ENCODE results near the gene UNC5CL. TPM values are rescaled to one million over a fixed set of nuclear protein-coding genes. Genes with fewer than 3 reads are reported as not detected.

UNC5CL gene, protein sequence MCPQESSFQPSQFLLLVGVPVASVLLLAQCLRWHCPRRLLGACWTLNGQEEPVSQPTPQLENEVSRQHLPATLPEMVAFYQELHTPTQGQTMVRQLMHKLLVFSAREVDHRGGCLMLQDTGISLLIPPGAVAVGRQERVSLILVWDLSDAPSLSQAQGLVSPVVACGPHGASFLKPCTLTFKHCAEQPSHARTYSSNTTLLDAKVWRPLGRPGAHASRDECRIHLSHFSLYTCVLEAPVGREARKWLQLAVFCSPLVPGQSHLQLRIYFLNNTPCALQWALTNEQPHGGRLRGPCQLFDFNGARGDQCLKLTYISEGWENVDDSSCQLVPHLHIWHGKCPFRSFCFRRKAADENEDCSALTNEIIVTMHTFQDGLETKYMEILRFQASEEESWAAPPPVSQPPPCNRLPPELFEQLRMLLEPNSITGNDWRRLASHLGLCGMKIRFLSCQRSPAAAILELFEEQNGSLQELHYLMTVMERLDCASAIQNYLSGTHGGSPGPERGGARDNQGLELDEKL
- total RNA-seq (7.6 and 13.9 TPM in 2 replicates), polyA plus RNA-seq (3.3 and 5.3 TPM in 2 replicates)

DNA sequence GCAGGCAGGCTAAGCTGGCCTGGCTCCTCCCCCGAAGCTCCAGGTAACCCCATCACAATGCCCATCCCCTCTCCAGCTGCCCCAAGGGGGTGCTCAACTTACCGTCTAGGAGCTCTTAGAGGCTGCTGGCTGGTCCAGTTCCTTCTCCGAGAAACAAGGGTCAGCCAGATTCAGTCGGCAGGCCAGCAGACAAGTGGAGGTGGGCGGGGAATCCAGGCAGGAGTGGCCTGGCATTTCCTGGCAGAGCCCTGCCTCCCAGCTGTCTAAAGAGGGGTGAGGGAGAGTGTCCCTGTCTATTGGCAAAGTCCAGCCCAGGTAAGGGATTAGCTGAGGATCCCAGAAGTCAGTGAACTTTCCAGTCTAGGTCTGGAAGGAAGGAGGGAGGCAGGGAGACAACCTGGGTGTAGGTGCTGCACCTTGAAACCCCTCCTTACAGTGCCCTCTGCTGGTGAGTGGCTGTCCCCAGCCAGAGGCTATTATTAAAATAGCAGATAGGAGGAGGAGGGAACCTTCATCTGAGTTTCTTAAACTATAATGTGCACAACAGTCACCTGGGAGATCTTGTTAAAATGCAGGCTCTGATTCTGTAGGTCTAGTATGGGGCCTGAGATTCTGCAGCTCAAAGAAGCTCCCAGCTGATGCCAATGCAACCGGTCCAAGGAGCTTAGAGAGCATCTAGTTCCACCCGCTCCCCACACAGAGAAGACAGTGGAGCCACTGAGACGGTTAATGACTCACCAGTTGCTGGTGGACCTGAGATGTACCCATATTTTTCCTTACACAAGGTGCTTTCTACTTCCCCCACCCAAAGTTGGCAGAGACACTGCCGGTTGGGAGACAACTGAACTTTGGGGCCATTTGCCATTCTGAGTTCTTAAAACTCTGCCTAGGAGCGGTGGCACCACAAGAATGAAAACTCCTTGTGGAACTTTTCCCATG is at the start of gene UNC5CL:
TSS of gene UNC5CL (minus strand) at position 162 of the 939 bp plus-strand sequence. CDS start 4,147 bp downstream, outside the sequence.
- no peak within 1 kb of the TSS for H3K4me3 ChIP-seq
- DNase-seq (ENCODE audit: low read depth in 1 of 2, low spot score in 1 of 2) = peak; percentile 30 to 64
- no peaks in the 10 kb centered on the region for H3K9me3 ChIP-seq (ENCODE audit: low read depth)
- TF ChIP-seq, protein P1, sequence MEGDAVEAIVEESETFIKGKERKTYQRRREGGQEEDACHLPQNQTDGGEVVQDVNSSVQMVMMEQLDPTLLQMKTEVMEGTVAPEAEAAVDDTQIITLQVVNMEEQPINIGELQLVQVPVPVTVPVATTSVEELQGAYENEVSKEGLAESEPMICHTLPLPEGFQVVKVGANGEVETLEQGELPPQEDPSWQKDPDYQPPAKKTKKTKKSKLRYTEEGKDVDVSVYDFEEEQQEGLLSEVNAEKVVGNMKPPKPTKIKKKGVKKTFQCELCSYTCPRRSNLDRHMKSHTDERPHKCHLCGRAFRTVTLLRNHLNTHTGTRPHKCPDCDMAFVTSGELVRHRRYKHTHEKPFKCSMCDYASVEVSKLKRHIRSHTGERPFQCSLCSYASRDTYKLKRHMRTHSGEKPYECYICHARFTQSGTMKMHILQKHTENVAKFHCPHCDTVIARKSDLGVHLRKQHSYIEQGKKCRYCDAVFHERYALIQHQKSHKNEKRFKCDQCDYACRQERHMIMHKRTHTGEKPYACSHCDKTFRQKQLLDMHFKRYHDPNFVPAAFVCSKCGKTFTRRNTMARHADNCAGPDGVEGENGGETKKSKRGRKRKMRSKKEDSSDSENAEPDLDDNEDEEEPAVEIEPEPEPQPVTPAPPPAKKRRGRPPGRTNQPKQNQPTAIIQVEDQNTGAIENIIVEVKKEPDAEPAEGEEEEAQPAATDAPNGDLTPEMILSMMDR (IDR thresholded peaks at IDR 0.05; ENCODE audit: low read depth, low read length) = peak; percentile 75
- no peaks in the 10 kb centered on the region for H3K36me3 ChIP-seq
- H3K27ac ChIP-seq = no peak within 1 kb of the TSS
- peaks cover 22% of the 10 kb centered on the region for H3K4me1 ChIP-seq (ENCODE audit: low read depth)
- H3K27me3 ChIP-seq = no peaks in the 10 kb centered on the region

DNA sequence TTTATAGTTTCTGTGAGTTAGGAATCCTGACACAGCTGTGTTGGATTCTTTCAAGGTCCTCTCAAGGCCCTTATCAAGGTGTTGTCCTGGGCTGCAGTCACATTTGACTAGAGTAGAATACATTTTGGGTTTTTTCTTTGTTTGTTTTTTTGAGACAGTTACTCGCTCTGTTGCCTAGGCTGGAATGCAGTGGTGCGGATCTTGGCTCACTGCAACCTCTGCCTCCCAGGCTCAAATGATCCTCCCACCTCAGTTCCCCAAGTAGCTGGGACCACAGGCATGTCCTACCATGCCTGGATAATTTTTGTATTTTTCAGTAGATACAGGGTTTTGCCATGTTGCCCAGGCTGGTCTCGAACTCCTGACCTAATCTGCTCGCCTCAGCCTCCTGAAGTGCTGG is 49.4 kb upstream of the UNC5CL start:
- Histone ChIP-seq H3K36me3 (peaks cover 68% of the 10 kb centered on the region), H3K27ac (no peak overlapping the region), H3K27me3 (no peaks in the 10 kb centered on the region), H3K9me3 (ENCODE audit: low read depth) (no peaks in the 10 kb centered on the region), H3K4me3 (no peak overlapping the region), H3K4me1 (ENCODE audit: low read depth) (no peaks in the 10 kb centered on the region)
- TF ChIP-seq, protein P1 (IDR thresholded peaks at IDR 0.05; ENCODE audit: low read depth, low read length) = no peak
- DNase-seq (ENCODE audit: low read depth in 1 of 2, low spot score in 1 of 2) = peak in 1 of 2 donors; percentile 13

DNA sequence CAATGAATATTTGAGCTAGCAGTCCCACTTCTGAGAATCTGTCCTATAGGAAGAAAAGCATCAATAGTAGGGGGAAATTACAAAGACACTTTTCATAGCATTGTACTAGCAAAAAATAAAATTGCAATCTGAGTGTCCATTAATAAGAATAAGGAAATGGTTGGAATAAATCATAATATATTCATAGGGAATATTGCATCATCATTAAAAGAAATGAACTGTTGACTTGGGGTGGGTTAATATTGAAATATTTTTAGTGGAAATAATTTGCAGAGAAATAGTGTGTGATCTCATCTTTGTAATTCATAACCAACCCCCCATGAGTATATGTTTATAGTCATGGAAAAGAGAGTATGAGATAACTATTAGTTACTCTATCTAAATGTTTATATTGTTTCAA is 46.2 kb upstream of the UNC5CL start:
- Histone ChIP-seq H3K27me3 (no peaks in the 10 kb centered on the region), H3K4me1 (ENCODE audit: low read depth) (no peaks in the 10 kb centered on the region), H3K27ac (no peak overlapping the region), H3K4me3 (no peak overlapping the region), H3K9me3 (ENCODE audit: low read depth) (no peaks in the 10 kb centered on the region), H3K36me3 (peaks cover 60% of the 10 kb centered on the region)
- TF ChIP-seq, protein P1 (IDR thresholded peaks at IDR 0.05; ENCODE audit: low read depth, low read length) = no peak
- no peak for DNase-seq (ENCODE audit: low read depth in 1 of 2, low spot score in 1 of 2)

DNA sequence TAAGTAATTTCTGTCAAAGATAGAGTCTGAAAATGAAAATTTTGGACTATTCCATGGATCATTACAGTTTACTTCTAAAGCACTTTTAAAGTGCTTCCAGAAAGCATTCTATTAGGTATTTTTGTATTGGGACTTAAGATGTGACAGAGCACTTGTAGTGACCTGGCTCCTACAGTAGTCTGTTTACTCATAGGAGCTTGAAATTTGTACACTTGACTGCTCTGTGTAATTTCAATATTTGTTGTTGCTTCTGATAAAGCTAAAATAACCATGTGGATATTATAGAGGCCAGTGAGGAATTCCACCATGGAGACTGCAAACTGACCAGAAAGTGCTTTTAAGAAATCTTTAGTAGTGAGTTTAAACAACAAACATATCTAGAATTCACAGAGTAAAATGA is 44.1 kb upstream of the UNC5CL start:
- Histone ChIP-seq H3K4me3 (no peak overlapping the region), H3K36me3 (peaks cover 64% of the 10 kb centered on the region), H3K27me3 (no peaks in the 10 kb centered on the region), H3K4me1 (ENCODE audit: low read depth) (no peaks in the 10 kb centered on the region), H3K27ac (no peak overlapping the region), H3K9me3 (ENCODE audit: low read depth) (no peaks in the 10 kb centered on the region)
- no peak for DNase-seq (ENCODE audit: low read depth in 1 of 2, low spot score in 1 of 2)
- TF ChIP-seq, protein P1 (IDR thresholded peaks at IDR 0.05; ENCODE audit: low read depth, low read length) = no peak

DNA sequence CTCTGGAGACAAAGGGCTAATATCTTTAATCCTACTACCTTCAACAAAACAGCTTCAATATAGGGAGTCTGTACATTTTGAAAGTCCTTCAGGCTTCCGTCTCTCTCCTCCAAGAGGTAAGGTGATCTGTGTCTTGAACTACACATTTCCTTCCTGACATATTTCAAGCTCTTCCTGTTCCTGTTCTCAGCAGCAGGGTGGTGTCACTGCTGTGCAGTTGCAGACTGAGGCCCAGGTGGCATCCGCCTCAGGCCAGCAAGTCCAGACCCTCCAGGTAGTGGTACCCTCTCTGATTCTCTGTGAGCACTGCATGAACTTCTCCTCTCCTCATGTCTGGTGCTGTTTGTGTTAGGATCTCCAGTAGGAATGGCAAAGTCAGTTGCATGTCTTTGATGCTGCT is 41.6 kb upstream of the UNC5CL start:
- H3K9me3 ChIP-seq (ENCODE audit: low read depth) = no peaks in the 10 kb centered on the region
- no peak for DNase-seq (ENCODE audit: low read depth in 1 of 2, low spot score in 1 of 2)
- no peak overlapping the region for H3K27ac ChIP-seq
- H3K4me1 ChIP-seq (ENCODE audit: low read depth) = peaks cover 10% of the 10 kb centered on the region
- H3K36me3 ChIP-seq = peaks cover 46% of the 10 kb centered on the region
- H3K27me3 ChIP-seq = no peaks in the 10 kb centered on the region
- TF ChIP-seq, protein P1 (IDR thresholded peaks at IDR 0.05; ENCODE audit: low read depth, low read length) = no peak
- H3K4me3 ChIP-seq = no peak overlapping the region
